G401.6 (cell line): ENCODE data around the gene KRTCAP2.

ENCODE experiments used
- FAIRE-seq: peaks from 2 replicates; lab custom pipeline; 2012; peaks lifted over from hg19 to GRCh38; lab: Jason Lieb, UNC

The KRTCAP2 gene

DNA sequence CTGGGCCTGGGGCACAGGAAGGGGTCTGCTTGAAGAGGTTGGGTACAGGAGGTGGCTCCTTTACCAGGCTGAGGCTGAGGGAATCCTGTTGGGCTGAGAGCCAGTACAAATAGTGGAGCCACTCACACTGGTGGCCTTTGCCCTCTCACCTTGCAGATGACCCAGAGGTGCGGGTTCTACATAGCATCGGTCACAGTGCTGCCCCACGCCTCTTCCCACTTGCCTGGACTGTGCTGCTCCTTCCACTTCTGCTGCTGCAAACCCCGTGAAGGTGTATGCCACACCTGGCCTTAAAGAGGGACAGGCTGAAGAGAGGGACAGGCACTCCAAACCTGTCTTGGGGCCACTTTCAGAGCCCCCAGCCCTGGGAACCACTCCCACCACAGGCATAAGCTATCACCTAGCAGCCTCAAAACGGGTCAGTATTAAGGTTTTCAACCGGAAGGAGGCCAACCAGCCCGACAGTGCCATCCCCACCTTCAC lies 39.3 kb downstream of the KRTCAP2 start:
- FAIRE-seq: no peak

DNA sequence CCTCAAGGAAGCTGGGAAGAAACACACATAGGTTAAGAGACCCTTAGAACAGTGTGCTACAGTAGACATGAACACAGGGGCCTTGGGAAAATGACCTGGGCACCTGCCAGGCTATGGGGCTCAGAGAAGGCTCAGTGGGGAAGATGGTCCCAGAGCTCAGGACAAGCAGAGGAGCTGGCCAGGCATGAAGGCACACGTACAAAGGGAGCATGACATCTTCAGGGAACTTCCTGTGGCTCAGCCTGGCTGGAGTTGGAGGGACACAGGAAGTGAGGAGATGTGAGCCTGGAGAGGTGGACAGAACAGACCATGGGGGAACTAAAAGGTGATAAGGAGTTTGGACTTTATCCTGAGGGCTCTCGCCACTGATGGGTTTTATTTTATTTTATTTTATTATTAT lies 41.2 kb downstream of the KRTCAP2 start:
- no peak for FAIRE-seq

DNA sequence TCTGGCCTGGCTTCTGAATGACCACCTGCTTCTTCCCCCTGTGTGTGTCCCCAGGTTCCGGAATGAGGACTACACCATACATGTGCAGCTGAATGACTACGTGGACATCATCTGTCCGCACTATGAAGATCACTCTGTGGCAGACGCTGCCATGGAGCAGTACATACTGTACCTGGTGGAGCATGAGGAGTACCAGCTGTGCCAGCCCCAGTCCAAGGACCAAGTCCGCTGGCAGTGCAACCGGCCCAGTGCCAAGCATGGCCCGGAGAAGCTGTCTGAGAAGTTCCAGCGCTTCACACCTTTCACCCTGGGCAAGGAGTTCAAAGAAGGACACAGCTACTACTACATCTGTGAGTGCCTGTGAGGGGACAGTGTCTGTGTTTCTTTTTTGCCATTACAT lies 41.8 kb downstream of the KRTCAP2 start:
- no peak for FAIRE-seq

DNA sequence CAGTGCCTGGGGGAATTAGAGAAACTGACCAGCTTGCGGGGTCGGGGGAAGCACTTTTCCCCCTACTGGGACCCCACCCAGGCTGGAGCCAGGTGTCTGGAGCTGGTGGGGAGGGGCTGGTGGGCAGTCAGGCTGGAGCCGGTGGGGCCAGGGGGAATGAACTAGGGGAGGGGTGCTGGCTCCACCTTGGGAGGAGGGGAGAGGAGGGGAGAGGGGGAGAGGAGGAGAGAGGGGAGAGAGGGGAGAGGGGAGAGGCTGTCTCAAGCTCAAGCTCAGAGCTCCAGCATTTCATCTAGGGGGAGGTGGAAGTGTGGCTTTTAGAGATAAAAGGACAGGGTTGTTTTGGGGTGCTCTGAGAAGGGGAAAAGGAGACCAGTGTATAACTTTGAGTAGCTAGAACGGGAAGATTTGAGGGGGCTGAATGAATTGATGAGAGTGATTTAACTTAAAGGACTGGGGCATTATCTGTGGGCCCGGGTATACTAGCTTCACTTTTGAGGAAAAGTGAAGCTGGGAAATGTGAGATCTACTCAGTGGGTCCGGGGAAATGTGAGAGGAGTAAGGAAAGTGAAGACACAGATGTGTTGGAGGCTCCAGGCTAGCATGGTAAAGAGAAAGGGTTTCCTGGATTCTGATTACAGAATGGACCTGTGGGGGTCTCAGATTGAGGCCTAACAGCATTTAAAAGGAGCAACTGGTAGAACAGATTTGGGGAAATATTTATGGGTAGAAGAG lies 42.7 kb downstream of the KRTCAP2 start:
- no peak for FAIRE-seq

DNA sequence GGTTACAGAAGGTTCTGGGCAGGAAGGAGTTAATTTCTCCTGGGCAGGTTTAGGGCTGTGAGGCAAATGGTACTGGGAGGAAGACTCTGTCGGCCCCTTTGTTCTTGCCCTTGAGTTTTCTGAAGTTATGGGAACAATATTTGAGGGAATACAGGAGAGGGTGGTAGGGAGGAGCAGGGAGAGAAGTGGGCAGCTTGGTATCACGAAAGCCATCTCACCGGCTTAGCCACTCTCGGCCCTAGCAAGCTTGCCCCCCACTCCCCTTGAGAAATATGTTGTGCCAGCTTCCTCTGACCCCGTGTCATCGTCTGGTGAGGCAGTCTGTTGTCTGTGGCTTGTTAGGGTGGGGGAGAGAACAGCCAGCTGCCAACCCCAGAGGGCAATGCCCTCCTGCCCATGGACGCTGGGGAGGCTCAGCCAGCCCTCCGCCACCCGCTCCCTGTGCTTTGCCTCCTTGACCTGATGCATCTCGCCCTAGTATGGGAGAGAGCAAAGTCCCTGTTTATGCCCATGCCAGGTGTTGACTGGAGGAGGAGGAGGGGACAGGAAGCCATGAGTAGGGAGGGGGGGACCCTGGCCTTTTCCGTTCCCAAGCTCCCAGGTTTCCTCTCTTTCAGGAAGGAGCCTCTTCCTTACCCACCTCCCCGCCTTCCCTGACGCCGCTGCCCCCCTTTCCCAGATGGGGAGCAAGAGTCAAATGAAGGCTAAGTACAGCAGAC lies 44.2 kb downstream of the KRTCAP2 start:
- FAIRE-seq: no peak

DNA sequence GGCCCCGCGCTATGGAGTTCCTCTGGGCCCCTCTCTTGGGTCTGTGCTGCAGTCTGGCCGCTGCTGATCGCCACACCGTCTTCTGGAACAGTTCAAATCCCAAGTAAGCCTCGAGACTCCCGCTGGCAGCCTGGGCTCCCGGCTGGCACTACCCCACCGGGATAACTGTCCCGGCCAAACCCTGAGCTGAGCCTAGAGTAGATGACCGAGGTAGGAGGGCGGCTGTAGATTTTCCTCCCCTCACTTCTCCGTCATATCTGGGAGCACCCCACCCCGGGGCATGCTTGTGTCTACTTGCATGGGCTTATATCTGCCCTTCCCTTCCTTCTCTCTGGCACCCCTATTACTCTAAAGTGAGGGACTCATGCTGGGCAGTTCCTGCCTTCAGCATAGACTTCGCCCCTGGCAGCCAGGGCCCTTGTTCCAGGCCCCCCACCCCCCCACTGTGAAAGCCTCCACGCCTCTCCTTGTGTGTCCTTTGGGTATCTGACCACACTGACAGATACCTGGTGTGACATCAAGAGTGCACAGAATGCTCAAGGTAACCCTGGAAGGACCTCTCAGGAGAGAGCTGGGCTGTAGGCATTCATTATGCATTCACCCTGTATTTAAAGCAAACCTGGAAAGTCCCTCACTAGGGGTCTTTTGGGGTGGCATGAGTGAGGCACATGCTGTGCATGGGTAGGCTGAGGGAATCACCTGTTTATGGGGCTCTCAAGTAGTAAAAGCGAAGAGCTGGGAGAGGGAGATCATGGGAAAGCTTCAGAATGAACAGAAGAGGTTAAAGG lies 44.9 kb downstream of the KRTCAP2 start:
- FAIRE-seq: no peak

DNA sequence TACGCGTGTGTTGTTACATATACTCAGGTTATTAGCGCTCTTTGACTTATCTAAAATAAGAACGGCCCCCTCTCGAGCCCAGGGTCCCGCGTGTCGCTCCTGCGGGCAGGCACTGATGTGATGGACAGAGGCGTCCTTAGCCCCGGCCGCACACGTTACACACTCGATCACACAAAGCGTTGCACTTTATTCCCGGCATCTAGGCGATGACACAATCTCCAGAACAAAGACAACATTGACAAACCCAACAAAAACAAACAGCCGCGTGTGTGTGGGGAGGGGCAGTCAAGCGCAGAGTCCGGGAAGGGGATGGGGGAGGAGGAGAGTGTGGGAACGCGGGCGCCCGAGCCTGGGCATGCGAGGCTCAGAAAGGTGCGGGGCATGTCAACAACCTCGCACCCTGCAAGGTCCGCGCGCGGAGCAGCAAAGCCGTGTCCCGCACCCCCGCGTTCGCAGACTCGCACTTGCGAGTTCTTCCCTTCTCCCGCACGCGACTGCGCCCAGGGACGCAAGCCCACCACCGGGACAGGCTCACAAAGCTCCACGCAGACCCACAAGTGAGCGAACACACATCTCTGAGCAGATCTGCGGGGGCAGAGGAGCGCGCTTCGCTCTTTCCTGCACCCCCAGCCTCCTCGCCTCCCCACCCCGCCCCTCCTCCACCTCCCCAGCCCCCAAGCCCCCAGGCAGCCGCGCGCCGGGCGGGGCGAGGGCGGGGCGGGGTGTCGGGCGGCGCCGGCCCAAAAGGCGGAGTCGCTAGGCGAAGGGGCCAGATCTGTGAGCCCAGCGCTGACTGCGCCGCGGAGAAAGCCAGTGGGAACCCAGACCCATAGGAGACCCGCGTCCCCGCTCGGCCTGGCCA lies 45.8 kb downstream of the KRTCAP2 start, which contains the start of gene EFNA1:
TSS of gene EFNA1 (plus strand) at position 772 of the 862 bp plus-strand sequence. CDS start 102 bp downstream, outside the sequence.
- no peak for FAIRE-seq

DNA sequence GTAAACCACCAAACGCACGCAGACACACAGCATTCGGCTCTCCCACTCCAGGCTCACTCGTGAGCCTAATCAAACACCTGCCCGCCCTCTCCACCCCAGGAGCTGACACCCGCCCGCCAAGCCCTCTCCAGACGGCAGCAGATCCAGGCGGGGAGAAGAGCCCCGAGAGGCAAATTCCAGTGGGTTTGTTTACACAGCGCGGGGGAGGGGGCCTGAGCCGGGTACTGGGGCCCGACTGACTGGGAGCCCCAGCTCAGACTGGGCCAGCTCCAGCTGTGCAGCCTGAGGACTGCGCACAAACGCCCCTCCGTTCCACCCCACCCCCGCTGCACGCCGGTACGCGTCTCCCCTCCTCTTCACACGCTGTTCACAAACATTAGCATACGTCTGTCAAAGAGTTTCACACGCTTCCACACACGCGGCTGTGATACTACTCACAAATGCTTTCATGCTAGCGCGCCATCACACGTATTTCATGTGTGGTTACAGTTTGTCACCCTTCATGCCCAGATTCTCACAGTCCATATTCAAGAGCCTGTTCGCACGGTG lies 46.5 kb downstream of the KRTCAP2 start:
- FAIRE-seq: no peak

DNA sequence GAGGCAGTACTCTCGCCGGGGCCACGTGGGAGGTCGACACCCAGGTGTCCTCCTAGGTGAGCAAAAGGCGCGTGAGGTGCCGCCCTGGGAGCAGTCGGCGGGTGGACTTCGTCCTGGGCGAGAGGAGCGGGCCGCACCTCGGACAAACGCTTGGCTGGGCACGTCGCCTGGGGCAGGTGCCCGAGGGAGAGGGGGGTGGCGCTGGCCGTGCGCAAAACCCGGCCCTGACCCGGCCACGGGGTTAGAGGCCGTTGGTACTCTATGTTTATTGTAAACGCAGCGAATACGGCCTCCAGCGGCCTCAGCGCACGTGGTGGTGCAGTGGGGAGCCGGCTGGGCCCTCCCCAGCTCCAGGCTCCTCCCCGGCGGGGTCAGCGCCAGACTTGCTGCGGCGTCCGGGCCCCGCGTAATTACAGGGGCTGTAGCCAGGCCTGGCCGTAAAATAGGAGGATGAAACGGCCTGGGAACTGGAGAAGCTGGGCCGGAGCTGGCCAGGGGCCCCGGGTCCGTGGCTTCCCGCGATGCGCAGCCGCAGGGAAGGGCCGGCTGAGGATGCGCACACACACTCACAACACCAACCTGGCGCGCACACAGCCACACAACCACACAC lies 47.1 kb downstream of the KRTCAP2 start:
- no peak for FAIRE-seq

DNA sequence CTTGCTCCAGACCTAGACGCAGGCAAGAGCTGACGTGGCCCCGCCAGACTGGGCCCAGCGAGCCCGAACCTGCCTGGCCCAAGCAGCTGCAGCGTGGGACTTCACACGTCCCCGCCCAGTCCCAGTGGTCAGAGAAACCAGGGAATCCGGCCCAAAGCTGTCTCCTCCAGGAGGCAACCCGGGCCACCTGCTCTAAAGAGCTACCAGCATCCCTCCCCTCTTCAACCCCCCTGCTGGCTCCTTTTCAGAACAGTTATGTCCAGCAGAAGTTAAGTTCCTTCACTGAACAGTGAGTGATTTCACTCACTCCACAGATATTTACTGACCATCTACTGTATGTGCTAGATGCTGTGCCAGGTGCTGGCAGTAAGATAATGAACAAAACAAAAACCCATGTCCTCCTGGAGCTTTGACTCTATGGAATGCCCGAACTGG lies 47.6 kb downstream of the KRTCAP2 start:
- no peak for FAIRE-seq

DNA sequence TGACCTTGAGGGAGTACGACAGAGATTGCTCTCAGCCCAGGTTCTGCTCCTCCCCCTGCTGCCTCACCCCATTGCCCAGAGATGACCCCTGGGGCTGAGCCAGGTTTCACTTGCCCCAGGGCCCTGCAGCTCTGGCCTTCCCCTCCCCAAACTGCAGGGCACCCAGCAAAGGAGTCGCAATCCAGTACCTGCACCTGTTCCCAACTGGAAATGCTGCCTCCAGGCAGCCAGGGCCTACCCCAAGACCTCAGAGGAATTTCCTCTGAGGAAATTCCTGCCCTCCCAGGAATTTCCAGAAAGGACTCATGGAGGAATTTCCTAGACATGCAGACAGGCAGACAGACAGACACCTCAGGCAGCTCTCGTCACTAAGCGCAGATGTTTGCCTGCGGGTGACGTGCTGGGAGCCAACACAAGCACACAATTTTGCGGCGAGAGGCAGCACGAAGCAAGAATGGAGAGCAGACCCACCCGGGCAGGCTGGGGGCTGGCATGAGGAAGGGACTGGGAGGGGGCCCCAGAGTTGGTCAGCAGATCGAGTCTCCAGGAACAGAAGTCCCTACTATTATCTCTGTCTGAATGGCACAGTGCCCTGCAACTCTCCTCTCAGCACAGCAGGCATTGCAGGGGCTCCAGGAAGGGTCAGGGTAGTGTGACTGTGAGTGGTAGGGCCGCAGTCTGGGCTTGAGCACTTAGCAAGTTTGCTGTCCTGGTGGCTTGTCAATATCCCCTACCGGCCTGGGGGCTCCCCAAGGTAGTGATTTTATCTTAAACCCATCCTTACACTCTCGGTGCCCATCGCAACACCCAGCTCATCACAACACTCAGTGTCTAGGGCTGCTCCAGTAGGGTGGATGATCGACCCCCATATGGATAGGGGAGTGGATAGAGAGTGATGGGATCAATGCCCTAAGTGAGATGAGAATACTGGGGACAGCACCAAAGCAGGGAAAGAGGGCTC lies 48.3 kb downstream of the KRTCAP2 start:
- FAIRE-seq: no peak

DNA sequence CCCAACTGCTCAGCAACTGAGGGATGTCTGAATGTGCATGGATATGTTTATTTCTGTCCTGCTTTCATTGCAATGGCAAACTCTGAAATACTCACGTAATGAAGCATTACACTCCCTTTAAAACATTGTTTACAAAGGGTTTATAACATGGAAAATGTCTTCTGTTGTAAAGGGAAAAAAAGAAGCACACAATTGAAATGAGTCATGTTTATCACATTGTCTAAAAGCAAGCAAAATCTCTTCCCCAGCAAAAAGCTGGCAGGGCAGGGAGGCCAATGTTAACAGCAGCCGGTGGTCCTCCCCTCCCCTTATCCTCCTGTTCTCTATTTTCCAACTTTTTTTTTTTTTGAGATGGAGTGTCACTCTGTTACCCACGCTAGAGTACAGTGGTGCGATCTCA lies 49.3 kb downstream of the KRTCAP2 start:
- no peak for FAIRE-seq

DNA sequence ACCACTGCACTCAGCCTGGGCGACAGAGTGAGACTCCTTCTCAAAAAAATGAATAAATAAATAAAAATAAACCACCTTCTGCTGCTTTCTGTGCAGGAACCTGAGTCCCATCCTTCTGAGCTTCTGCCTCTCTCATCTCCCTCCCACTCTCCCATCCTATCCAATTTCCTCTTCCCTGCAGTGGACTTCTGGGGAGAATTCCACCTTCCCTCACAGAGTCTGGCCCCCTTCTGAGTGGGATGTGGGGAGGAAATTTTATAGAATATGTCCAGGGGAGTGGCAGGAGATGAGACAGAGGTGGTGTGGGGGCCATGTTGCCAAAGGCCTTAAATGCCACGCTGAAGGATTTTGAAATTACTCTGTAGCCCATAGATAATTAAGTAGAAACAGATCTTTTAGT lies 50.8 kb downstream of the KRTCAP2 start:
- no peak for FAIRE-seq

DNA sequence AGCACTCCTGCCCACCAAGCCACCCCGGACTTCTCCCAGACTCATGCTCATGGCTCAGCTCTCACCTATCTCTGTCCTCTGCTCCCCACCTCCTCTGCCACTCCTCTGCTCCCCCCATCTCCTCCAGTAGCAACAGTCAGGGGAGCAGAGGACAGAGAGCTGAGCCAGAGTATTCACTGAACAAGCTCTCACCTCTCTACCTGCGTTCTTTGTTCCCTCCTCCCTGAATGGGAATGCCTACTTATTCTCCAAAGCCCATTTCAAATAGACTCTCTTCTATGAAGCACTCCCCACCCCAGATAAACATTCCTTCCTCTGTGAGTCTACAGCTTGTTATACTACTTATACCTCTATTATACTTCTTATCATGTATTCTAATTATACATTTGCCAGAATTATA lies 51.9 kb downstream of the KRTCAP2 start:
- no peak for FAIRE-seq

DNA sequence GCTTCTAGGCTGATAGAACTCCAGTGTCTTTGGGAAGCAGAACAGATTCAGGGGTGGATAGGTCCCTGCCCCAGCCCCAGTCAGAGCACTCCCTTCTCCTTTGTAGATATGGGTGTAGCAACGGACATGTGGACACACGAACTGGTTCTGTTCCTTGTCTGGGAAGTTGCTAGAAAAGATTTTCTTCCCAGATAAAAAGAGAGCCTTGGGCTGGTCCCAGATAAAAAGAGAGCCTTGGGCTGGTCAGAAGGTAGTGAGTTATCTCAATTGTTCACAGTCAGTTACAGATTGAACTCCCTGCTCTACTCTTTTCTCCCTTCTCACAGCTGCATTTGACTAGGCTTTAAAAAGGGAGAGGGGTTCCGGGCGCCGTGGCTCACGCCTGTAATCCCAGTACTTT lies 52.9 kb downstream of the KRTCAP2 start:
- no peak for FAIRE-seq
